GM12878 (cell line): ENCODE measurements around the gene FREM2.

Experiments used
- BHLHE40 ChIP-seq, 2 experiments: fragments of 450-650 bp in 1 of 2; IDR thresholded peaks; 2 replicates each; pipeline ENCODE4 v1.6.1; 2011 to 2017; ENCODE audit warnings: low read depth in 2 of 2, borderline replicate concordance in 1 of 2, improper control_type of control experiment in 1 of 2, low read length in 1 of 2, mild to moderate bottlenecking in 1 of 2
- EP300 ChIP-seq, 2 experiments: fragments of 150-350 bp in 1 of 2; IDR thresholded peaks; 2 replicates each; pipeline ENCODE4 v1.6.1; 2011 to 2012; ENCODE audit warnings: low read depth in 2 of 2, low read length in 2 of 2, borderline replicate concordance in 1 of 2, improper control_type of control experiment in 1 of 2, inconsistent platforms in 1 of 2; ENCODE audit not compliant: control insufficient read depth in 1 of 2
- ETV6 ChIP-seq, 2 experiments: fragments of 450-650 bp in 1 of 2; IDR thresholded peaks in 1 of 2; conservative IDR thresholded peaks in 1 of 2; 2 replicates each; pipeline ENCODE4 v1.6.1; 2014; ENCODE audit warnings: antibody characterized with exemption in 1 of 2, borderline replicate concordance in 1 of 2, low read depth in 1 of 2, mild to moderate bottlenecking in 1 of 2, moderate library complexity in 1 of 2
- HDAC6 ChIP-seq: fragments of 200-600 bp; sonication (generic); IDR thresholded peaks from one replicate; pipeline ENCODE4 v1.8.0; 2017; ENCODE audit warnings: antibody characterized with exemption; ENCODE audit not compliant: unreplicated experiment
- KDM1A ChIP-seq: fragments of 200-600 bp; sonication (generic); IDR thresholded peaks from 2 replicates; pipeline ENCODE4 v1.6.1; 2016; ENCODE audit warnings: borderline replicate concordance
- NBN ChIP-seq: fragments of 450-650 bp; IDR thresholded peaks from 2 replicates; pipeline ENCODE4 v1.6.1; 2016
- SUPT20H ChIP-seq: IDR thresholded peaks from 2 replicates; pipeline ENCODE4 v1.6.1; 2011; ENCODE audit warnings: low read depth, mild to moderate bottlenecking, low read length, moderate library complexity, borderline replicate concordance; ENCODE audit not compliant: control insufficient read depth
- SUZ12 ChIP-seq: fragments of 200-600 bp; sonication (generic); IDR thresholded peaks from one replicate; pipeline ENCODE4 v1.6.1; 2018; ENCODE audit warnings: antibody characterized with exemption, mild to moderate bottlenecking; ENCODE audit not compliant: unreplicated experiment
- ZZZ3 ChIP-seq: IDR thresholded peaks from 2 replicates; pipeline ENCODE4 v1.6.1; 2011; ENCODE audit warnings: low read depth; ENCODE audit not compliant: control insufficient read depth, insufficient read length
- TF ChIP-seq, protein P1 (sequence below): IDR thresholded peaks from 2 replicates; pipeline ENCODE4 v1.6.1; 2012; ENCODE audit warnings: low read depth, low read length, improper control_type of control experiment
- TF ChIP-seq, protein P2 (sequence below), 3 experiments: IDR thresholded peaks in 2 of 3; conservative IDR thresholded peaks in 1 of 3; 2 replicates each; pipeline ENCODE4 v1.5.1; 2011; ENCODE audit warnings: low read depth in 3 of 3, low read length in 3 of 3, mild to moderate bottlenecking in 3 of 3, control low read depth in 2 of 3, moderate library complexity in 2 of 3, inconsistent platforms in 1 of 3, mixed read lengths in 1 of 3; ENCODE audit not compliant: control insufficient read depth in 2 of 3, insufficient read depth in 1 of 3; ENCODE audit errors: extremely low read depth in 1 of 3
- TF ChIP-seq, protein P3 (sequence below): IDR thresholded peaks from 2 replicates; pipeline ENCODE4 v1.6.1; 2012; ENCODE audit warnings: mild to moderate bottlenecking, low read depth, low read length

DNA sequence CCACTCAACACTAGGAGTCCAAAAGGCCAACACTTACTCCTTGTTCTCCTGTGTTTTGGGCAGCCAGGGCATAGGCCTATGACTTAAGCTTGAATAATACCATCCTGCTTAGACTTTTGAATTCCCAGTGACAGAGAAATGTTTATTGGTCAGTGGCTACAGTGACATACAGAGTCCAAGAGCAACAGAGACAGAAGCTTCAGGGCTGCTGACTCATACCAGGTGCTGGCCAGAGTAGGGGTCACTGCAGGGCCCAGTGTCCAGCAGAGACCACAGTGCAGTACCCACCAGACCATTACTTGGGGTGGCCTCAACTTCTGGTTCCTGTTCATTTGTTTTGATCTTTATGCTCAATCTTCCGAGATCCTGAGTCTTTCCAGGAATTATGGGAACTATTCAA lies 6.0 kb upstream of the FREM2 start:
- TF ChIP-seq ZZZ3 (no peak), NBN (no peak), HDAC6 (no peak), ETV6 (conservative IDR thresholded peaks at IDR 0.05 in 1 of 2, IDR thresholded peaks at IDR 0.05 in 1 of 2; ENCODE audit: borderline replicate concordance in 1 of 2, low read depth in 1 of 2) (no peak), EP300 (IDR thresholded peaks at IDR 0.05; ENCODE audit: borderline replicate concordance in 1 of 2, control insufficient read depth in 1 of 2, low read depth in 2 of 2, low read length in 2 of 2) (no peak), SUZ12 (no peak), BHLHE40 (IDR thresholded peaks at IDR 0.05; ENCODE audit: borderline replicate concordance in 1 of 2, low read depth in 2 of 2, low read length in 1 of 2) (no peak), KDM1A (no peak), SUPT20H (no peak)
- TF ChIP-seq, protein P1, sequence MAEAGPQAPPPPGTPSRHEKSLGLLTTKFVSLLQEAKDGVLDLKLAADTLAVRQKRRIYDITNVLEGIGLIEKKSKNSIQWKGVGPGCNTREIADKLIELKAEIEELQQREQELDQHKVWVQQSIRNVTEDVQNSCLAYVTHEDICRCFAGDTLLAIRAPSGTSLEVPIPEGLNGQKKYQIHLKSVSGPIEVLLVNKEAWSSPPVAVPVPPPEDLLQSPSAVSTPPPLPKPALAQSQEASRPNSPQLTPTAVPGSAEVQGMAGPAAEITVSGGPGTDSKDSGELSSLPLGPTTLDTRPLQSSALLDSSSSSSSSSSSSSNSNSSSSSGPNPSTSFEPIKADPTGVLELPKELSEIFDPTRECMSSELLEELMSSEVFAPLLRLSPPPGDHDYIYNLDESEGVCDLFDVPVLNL, result no peak
- TF ChIP-seq, protein P2, sequence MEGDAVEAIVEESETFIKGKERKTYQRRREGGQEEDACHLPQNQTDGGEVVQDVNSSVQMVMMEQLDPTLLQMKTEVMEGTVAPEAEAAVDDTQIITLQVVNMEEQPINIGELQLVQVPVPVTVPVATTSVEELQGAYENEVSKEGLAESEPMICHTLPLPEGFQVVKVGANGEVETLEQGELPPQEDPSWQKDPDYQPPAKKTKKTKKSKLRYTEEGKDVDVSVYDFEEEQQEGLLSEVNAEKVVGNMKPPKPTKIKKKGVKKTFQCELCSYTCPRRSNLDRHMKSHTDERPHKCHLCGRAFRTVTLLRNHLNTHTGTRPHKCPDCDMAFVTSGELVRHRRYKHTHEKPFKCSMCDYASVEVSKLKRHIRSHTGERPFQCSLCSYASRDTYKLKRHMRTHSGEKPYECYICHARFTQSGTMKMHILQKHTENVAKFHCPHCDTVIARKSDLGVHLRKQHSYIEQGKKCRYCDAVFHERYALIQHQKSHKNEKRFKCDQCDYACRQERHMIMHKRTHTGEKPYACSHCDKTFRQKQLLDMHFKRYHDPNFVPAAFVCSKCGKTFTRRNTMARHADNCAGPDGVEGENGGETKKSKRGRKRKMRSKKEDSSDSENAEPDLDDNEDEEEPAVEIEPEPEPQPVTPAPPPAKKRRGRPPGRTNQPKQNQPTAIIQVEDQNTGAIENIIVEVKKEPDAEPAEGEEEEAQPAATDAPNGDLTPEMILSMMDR (IDR thresholded peaks at IDR 0.05 in 2 of 3, conservative IDR thresholded peaks at IDR 0.05 in 1 of 3; ENCODE audit: control insufficient read depth in 2 of 3, extremely low read depth in 1 of 3, insufficient read depth in 1 of 3, low read depth in 3 of 3, low read length in 3 of 3), result no peak
- TF ChIP-seq, protein P3, sequence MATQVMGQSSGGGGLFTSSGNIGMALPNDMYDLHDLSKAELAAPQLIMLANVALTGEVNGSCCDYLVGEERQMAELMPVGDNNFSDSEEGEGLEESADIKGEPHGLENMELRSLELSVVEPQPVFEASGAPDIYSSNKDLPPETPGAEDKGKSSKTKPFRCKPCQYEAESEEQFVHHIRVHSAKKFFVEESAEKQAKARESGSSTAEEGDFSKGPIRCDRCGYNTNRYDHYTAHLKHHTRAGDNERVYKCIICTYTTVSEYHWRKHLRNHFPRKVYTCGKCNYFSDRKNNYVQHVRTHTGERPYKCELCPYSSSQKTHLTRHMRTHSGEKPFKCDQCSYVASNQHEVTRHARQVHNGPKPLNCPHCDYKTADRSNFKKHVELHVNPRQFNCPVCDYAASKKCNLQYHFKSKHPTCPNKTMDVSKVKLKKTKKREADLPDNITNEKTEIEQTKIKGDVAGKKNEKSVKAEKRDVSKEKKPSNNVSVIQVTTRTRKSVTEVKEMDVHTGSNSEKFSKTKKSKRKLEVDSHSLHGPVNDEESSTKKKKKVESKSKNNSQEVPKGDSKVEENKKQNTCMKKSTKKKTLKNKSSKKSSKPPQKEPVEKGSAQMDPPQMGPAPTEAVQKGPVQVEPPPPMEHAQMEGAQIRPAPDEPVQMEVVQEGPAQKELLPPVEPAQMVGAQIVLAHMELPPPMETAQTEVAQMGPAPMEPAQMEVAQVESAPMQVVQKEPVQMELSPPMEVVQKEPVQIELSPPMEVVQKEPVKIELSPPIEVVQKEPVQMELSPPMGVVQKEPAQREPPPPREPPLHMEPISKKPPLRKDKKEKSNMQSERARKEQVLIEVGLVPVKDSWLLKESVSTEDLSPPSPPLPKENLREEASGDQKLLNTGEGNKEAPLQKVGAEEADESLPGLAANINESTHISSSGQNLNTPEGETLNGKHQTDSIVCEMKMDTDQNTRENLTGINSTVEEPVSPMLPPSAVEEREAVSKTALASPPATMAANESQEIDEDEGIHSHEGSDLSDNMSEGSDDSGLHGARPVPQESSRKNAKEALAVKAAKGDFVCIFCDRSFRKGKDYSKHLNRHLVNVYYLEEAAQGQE, result no peak
